HepG2 (cell line): Measurements from ENCODE around the gene MAP10.

Experiments
- ATF1 ChIP-seq: IDR thresholded peaks from 2 replicates; pipeline ENCODE4 v1.6.1; 2016; ENCODE audit warnings: mild to moderate bottlenecking, control low read depth
- SMAD3 ChIP-seq: sonication (generic); formaldehyde crosslinking; IDR thresholded peaks from 2 replicates; pipeline ENCODE4 v1.4.0; 2020; ENCODE audit warnings: missing genetic modification reagents
- SOX6 ChIP-seq, 2 experiments: fragments of 450-650 bp in 1 of 2; sonication (generic) in 1 of 2; formaldehyde crosslinking in 1 of 2; IDR thresholded peaks; 2 replicates each; pipeline versions ENCODE4 v1.4.0 to v1.6.1; 2017 to 2020; ENCODE audit warnings: antibody characterized with exemption in 1 of 2, mild to moderate bottlenecking in 1 of 2, missing genetic modification reagents in 1 of 2
- TF ChIP-seq, protein P1 (sequence below): sonication (generic); formaldehyde crosslinking; IDR thresholded peaks from 2 replicates; pipeline ENCODE4 v1.5.0; 2020; ENCODE audit warnings: mild to moderate bottlenecking, missing genetic modification reagents, moderate library complexity

DNA sequence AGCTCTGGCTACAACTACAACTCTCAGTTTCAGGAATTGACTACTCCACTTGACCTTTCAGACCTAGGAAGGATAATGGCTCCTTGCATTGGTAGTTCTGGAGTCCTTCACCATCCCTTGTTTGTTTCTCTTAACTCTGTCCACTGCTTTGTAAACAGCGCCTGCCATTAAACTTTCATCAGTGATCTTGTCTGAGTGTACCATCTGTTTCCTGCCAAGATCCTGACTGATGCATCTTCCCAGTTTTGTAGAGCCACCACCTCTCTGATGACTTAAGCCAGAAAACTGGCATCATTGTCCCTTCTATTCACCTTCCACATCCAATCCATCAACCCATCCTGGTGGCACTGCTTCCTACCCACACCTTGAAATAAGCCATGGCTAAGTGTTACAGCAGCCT lies 15.2 kb downstream of the MAP10 start:
- TF ChIP-seq ATF1 (CRISPR knock-in tag) (no peak), SMAD3 (CRISPR knock-in tag) (no peak), SOX6 (IDR thresholded peaks at IDR 0.05) (no peak), SOX6 (CRISPR knock-in tag; IDR thresholded peaks at IDR 0.05) (no peak)
- TF ChIP-seq, protein P1, sequence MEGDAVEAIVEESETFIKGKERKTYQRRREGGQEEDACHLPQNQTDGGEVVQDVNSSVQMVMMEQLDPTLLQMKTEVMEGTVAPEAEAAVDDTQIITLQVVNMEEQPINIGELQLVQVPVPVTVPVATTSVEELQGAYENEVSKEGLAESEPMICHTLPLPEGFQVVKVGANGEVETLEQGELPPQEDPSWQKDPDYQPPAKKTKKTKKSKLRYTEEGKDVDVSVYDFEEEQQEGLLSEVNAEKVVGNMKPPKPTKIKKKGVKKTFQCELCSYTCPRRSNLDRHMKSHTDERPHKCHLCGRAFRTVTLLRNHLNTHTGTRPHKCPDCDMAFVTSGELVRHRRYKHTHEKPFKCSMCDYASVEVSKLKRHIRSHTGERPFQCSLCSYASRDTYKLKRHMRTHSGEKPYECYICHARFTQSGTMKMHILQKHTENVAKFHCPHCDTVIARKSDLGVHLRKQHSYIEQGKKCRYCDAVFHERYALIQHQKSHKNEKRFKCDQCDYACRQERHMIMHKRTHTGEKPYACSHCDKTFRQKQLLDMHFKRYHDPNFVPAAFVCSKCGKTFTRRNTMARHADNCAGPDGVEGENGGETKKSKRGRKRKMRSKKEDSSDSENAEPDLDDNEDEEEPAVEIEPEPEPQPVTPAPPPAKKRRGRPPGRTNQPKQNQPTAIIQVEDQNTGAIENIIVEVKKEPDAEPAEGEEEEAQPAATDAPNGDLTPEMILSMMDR (CRISPR knock-in tag): no peak
